Adipose tissue (tissue), 3 donors: ENCODE results near the gene POLDIP2. TPM values are rescaled to one million over a fixed set of nuclear protein-coding genes. Genes with fewer than 3 reads are reported as not detected.

ENCODE experiments used
- H3K27ac ChIP-seq: one replicate; pipeline ENCODE4 v1.5.1; 2013; ENCODE audit warnings: low read depth, low read length
- WGBS, 3 donors: extraction: QIAGEN DNeasy Blood & Tissue Kit; methylation state at CpG; one replicate each; pipeline ENCODE4 v1.1.7; 2013; 5-methylcytosine and 5-hydroxymethylcytosine counted together
- polyA plus RNA-seq, 3 donors: library from polyadenylated mRNA; stranded (reverse); fragments of 200-250 nt; gene quantifications; one replicate each; pipeline ENCODE4 v1.2.3, GENCODE V29; 2013
- donor health status: healthy with polysubstance abuse.
- donor health status: Bipolar disorder and iron deficiency.
- donor health status: healthy.

Gene POLDIP2, protein sequence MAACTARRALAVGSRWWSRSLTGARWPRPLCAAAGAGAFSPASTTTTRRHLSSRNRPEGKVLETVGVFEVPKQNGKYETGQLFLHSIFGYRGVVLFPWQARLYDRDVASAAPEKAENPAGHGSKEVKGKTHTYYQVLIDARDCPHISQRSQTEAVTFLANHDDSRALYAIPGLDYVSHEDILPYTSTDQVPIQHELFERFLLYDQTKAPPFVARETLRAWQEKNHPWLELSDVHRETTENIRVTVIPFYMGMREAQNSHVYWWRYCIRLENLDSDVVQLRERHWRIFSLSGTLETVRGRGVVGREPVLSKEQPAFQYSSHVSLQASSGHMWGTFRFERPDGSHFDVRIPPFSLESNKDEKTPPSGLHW
- 10 to 100 TPM; 55.1 to 89.6 (median 58.5) TPM for polyA plus RNA-seq

DNA sequence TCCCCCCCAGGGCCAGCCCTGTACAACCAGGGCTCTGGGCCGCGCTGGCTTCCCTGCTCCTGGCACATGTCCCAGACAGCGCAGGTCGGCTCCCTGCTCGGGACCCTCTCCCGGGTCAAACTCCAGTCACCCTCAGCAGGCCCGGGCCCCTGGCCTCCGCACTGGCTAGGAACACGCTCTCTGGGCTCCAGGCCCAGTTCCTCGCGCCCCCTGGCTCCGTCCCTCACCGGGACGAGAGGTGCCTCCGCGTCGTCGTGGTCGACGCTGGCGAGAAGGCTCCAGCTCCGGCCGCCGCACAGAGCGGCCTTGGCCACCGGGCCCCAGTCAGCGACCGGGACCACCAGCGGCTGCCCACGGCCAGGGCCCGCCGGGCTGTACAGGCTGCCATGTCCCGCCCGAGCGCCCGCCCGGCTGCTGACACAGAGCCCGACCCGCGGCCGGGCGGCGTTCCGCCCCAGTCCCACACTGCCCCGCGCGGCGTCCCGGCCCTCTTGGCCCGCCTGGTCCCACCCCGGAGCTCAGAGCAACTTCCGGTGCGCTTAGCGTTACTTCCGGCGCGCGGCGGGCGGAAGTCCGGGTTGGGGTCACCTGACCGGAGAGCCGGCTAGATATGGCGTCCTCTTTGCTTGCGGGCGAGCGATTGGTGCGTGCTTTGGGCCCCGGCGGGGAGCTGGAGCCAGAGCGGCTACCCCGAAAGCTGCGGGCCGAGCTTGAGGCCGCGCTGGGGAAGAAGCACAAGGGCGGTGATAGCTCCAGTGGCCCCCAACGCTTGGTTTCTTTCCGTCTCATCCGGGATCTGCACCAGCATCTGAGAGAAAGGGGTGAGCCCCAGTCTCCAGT, at the start of gene POLDIP2:
Gene POLDIP2 (minus strand): TSS at position 467 of the 840 bp plus-strand sequence. CDS start 79 bp downstream, at position 388.
- H3K27ac ChIP-seq = no peak within 1 kb of the TSS
- 0 to 1% (median 0%) methylated on average over 71 to 80 of the region's 80 CpGs for WGBS, 3 donors

DNA sequence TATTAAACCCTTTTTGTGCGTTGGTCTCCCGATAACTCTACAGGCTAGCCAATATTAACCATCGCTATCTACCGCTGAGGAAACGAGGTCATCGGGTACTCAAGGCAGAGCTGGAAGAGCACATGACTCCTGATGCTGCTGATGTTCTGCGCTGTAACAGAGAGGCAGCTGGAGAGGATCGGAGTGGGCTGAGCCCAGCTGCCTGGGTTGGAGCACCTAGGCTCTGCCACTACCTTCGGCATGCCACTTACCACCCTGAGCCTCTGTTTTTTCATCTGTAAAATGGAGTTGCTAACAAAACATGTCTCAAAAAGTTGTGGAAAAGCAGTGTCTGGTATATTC, 49.1 kb upstream of the POLDIP2 start:
- H3K27ac ChIP-seq = no peak overlapping the region
- 13 to 25% (median 23%) methylated on average over 9 of the region's 9 CpGs for WGBS, 3 donors

DNA sequence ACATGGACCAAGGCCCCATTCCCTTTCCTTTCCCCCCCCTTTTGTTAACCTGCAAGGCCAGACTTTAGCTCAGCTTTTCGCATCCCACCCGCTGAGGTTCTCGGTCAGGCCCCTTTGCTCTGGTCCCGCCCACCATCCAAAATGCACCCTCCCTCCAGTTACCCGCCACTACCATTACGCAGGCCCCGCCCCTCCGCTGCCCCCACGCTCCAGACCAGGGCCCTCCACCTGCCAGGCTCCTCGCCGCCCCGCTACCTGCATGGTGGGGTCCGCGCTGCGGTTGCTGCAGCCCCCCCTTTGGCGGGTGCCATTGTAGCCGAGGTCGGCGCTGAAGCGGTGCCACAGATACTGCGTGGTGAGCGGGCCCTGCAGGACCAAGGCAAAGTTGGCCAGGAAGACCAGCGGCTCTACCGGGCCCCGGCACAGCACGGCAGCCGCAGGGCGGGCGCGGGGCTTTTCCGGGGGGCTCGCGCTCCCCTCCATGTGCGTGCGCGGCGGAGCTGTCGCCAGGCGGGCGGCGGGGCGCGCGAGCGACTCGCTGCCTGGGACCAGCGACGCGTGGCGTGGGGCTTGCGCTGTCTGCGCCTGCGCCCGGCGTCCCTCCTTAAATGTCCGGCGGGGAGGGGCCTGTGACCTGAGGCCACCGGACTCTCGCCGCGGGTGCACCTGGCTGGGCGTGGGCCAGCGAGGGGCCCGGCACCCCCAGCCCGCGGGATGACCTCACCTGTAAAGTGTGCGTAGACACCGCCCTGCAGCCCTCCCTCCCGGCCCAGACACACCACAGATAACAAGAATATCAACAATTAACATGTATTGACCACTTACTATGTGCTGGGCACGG, 48.5 kb upstream of the POLDIP2 start, which contains the start of gene SLC46A1:
Gene SLC46A1 (minus strand): TSS at position 581 of the 841 bp plus-strand sequence. CDS start 98 bp downstream, at position 483.
- no peak within 1 kb of the TSS for H3K27ac ChIP-seq
- 1% methylated on average over 54 to 70 of the region's 70 CpGs for WGBS, 3 donors

DNA sequence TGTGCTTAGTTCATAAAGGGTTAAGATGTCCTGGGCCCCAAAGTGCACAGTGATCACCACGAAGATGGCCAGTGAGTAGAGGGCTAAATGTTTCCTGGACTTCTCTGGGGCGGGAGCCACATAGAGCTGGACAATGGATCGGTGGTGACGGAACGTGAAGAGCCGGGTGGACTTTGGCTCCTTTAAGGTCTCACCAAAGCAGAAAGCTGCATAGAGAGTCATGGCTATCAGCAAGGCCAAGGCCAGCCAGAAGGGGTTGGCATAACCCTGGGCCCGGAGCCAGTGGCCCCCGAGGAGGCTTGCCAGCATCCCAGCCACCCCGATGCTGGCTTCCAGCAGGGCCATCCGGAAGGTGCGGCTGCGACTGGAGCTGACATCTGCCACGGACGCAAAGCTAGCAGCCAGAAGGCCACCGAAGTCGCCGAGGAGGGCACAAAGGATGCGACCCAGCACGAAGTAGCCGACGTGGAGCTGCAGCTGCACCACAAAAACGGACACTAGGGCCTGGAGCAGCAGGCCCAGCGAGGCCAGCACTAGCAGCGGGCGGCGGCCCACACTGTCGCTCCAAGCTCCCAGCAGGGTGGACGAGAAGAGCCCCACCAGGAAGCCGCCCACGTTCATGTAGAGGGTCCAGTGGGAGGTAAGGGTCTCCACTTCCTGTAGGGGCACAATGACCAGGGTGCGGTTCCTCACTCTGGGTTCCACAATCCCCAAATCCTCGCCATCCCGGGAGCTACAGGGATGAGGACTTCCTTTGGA, 47.7 kb upstream of the POLDIP2 start:
- 22 to 68% (median 48%) methylated on average over 33 of the region's 33 CpGs for WGBS, 3 donors
- no peak overlapping the region for H3K27ac ChIP-seq

DNA sequence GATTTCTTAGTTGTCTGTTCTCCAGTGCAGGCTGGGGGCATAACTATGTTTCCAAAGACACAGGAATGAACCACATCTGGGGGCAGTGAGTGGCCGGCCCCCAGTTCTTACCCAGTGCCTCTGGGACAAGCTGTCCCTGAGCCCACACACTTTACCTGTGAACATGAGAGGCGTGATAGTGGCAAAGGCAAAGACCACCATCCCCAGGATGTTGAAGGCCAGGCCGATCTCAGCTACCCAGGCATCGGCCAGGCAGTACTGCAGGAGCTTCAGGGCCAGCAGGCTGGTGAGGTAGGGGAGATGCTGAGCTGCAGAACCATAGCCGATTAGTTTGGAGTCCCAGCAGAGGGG, 47.1 kb upstream of the POLDIP2 start:
- peak overlapping the region; percentile 18 for H3K27ac ChIP-seq
- 82 to 94% (median 94%) methylated on average over 5 of the region's 5 CpGs for WGBS, 3 donors

DNA sequence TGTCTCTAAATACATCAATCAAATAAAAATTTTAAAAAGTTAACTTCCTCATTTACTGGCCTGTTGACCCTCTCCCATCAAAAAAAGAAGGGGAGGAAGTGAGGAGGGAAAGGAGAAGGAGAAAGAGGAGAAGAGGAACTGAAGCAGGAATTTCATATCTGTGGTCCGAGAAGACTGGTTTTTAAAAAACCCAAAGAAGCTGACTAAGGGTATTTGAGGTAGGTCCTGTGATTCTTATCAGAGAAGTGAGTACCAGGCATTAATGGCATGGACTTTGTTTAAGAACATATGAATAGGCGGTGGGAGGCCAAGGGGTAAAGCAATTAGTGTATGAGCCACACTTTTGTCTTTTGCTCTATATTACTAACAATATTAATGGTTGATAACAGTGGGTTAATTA, 46.7 kb upstream of the POLDIP2 start:
- 65 to 86% (median 73%) methylated on average over 2 of the region's 2 CpGs for WGBS, 3 donors
- H3K27ac ChIP-seq = no peak overlapping the region

DNA sequence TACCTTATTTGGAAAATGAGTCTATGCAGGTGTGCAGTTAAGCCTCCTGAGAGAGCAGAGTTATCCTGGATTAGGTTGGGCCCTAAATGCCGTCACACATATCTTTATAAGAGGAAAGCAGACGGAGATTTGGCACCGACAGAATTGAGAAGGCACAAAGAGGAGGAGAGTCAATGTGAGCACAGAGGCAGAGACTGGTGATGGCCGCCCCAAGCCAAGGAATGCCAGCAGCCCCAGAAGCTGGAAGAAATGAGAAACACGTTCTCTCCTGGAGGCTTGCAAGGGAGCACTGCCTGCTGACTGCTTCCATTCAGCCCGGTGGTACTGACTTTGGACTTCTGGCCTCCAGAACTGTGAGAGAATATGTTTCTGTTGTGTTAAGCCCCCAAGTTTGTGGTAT, 45.5 kb upstream of the POLDIP2 start:
- no peak overlapping the region for H3K27ac ChIP-seq
- WGBS, 3 donors = 90 to 93% (median 93%) methylated on average over 6 of the region's 6 CpGs

DNA sequence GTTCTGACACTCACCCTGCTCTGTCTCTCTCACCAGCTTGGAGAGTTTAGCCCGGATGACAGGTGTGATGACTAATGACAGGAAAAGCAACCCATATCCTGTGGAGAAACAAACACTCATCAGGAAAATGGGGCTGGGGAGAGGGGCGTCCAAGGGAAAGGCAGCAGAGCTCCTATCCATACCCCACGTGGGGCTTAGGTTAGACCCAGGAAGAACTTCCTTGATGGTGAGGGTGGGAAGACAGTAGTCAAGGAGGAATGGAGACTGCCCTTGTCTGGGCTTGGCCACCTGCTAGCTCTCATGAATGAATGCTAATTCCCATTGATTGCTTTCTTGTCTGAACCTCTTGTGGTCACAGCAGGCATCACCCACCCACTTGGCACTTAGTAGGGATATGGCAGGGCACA, 44.9 kb upstream of the POLDIP2 start:
- 36 to 44% (median 36%) methylated on average over 3 of the region's 3 CpGs for WGBS, 3 donors
- no peak overlapping the region for H3K27ac ChIP-seq

DNA sequence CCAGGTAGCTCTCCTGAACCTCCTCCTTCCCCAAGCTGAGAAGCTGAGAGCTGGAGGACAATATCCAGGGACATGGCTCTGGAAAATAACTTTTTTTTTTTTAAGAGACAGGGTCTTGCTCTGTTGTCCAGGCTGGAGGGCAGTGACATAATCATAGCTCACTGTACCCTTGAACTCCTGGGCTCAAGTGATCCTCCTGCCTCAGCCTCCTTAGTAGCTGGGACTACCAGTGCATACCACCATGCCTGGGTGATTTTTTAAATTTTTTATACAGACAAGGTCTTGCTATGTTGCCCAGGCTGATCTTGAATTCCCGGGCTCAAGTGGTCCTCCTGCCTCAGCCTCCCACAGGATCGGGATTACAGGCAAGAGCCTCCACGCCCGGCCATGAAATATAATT, 42.5 kb upstream of the POLDIP2 start:
- WGBS, 3 donors = 91 to 97% (median 96%) methylated on average over 4 of the region's 4 CpGs
- H3K27ac ChIP-seq = no peak overlapping the region

DNA sequence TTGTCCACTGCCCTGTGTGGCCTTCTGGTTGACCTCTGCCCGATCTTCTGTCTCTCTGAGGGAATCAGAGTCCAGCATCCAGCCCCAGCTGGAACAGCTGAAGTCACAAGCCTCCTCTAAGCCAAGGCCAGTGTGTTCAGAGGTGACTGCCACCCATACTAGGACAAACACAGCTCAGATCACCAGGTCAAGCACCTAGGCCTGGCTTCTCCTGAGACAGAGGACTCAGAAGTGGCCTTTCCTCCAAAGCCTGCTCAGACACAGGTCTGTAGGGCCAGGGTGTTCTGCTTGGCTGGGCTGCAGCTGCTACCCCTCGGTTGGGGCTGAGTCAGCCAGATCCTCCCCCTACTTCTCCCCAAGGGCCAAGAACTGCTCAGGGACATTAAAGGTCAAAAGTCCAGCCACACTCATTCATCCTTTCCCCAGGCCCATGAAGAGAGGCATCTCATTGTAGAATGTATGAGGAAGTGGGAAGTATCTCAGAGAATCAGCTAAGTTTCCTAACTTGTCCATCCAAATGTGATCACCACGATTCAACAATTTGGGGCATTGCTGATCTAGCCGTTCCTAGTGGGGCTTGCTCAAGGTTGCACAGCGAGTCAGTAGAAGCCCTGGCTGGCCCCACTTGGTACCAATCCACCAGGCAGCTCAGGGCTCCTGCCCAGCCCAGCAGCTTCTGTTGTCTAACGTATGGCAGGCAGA, 41.1 kb upstream of the POLDIP2 start:
- H3K27ac ChIP-seq = no peak overlapping the region
- 56 to 65% (median 60%) methylated on average over 6 of the region's 6 CpGs for WGBS, 3 donors

DNA sequence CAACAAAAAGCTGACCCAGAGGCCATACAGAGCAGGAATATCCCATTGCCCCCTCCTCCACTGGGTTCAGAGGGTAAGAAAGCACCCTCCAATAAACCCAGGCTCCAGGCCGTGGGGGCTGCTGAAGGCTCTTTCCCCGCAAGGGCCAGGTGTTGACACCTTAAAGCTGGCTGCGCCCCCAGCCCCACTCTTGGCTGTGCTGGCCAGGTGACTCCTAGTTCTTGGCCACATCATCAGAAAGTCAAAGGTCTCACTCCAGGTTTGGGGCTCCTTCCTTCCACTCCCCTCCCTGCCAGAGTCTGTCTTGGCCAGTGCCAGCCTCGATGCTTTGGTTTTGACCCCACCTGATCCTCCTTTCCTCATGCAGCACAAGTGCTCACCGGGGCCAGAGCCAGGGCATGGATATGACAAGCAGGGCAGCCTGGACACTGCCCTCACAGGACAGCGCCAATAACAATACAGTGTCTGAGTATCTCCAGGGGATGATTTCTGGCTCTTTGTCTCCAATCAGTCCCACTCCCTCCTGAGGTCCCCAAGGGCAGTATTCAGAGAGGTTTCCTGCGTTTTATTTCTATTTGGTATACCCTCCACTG, 40.5 kb upstream of the POLDIP2 start:
- WGBS, 3 donors = 75 to 80% (median 78%) methylated on average over 7 of the region's 7 CpGs
- H3K27ac ChIP-seq = no peak overlapping the region

DNA sequence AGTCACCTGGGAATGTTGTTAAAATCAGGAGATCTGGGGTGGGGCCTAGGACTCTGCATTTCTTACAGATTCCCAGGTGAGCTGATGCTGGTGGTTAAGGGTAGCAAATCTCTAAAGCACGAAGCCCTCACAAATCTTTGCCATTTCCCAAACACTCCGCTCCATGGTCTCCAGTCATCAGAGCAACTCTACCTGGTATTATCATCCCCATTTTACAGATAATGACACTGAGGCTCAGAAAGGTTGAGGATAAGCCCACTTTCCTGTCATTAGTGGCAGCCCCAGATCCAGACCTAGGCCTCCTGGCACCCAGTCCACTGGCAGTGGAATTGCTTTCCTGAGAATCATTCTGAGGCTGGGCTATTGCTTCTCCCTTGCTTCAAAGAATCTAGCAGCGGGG, 39.9 kb upstream of the POLDIP2 start:
- H3K27ac ChIP-seq = no peak overlapping the region
- 94 to 96% (median 95%) methylated on average over 3 of the region's 3 CpGs for WGBS, 3 donors

DNA sequence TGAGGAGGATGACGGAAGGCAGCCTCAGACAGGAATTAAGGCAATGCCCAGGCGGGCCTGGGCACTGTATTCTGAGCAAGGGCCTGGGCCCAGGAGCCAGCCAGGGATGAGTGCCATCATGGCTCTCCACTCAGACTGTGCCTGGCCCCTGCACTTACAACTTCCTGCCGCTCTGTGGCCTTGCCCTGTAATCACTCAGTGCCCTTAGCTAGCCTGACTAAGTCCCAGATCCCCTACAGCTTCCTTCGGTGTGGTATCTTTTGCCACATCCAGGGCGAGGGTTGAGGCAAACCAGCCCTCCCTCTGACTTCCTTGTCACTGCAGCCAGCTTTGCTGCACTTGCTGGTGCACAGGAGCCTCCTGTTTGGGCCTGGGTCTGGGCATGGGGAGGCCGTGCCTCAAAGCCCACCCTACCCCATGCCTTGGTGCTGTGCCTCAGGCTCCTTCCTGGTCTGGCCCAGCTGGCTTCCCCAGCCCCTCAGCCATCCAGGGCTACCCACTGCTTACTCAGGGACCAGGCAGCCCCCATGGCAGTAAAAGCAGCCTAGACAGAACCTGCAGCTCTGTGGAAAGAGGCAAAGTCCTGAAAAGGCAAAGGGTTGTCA, 39.4 kb upstream of the POLDIP2 start:
- H3K27ac ChIP-seq = no peak overlapping the region
- 64 to 75% (median 71%) methylated on average over 6 of the region's 6 CpGs for WGBS, 3 donors

DNA sequence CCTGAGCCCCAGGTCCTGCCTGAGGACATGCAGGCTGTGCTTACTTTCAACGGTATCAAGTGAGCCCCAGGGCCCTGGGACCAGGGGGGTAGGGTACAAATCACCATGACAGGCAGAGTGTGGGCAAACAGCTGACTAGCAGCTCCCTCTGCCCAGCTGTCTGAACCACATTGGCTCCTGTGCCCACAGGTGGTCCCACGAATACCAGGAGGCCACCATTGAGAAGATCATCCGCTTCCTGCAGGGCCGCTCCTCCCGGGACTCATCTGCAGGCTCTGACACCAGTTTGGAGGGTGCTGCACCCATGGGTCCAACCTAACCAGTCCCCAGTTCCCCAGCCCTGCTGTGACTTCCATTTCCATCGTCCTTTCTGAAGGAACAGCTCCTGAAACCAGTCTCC, 38.6 kb upstream of the POLDIP2 start:
- 86 to 92% (median 91%) methylated on average over 6 of the region's 6 CpGs for WGBS, 3 donors
- no peak overlapping the region for H3K27ac ChIP-seq

DNA sequence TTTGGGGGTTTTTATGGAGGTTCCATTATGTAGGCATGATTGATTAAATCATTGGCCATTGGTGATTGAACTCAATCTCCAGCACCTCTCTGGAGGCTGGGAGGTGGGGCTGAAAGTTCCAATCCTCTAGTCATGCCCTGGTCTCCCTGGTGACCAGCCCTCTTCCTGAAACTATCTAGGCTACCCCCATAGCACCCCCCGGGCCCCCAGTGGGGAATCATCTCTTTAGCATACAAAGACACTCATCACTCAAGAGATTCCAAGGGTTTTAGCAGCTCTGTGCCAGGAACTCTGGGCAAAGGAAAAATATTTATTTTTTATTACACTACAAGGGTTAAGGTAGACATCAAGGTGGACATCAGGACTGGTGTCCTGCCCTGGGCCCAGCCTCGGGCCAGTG, 38.1 kb upstream of the POLDIP2 start:
- 50 to 75% (median 66%) methylated on average over 2 of the region's 2 CpGs for WGBS, 3 donors

DNA sequence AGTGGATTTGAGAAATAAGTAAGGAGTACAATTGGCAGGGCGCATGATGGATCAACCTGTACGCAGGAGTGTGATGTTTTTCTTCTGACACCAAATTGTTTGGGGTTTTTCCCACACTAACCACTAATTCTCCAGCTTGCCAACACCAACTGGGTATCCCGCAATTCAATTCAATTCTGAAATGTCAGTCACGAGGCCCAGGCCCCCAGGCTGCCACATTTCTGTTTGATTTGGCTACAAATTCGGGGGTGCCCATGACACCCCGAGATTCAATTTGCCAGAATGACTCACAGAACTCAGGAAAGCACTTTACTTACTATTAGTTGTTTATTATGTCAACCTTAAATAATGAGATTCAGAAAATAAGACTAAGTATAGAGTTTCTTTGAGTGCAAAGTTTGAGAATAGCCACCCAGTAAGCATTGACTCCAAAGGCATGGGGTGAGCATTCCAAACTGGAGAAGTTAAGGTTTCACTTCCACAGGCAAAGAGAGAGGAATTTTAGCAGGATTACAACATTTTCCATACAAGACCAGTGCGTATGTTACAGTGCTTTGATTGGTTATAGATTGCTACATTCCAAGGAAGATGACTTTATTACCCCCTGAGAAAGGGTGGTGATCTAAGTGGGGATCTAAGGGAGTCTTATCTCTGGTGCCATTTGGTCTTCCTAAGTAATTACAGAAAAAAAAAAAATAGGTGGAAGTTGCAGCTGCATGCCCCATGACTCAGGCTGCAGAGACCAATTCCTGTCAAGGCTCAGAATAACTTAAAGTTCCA, 37.2 kb upstream of the POLDIP2 start:
- no peak overlapping the region for H3K27ac ChIP-seq
- WGBS, 3 donors = 80 to 86% (median 82%) methylated on average over 7 of the region's 7 CpGs

More for the DNA sequence above, 38.1 kb upstream of the POLDIP2 start:
- H3K27ac ChIP-seq = no peak overlapping the region
